Inflammatory macrophage treated with lipopolysaccharide for 4 hours (primary cell): ENCODE measurements around the gene PAX8.
A peak's percentile ranks its signal among the peaks of the same experiment; 100 is the strongest.

ENCODE experiments used
- DNase-seq: peaks from one replicate; pipeline ENCODE4 v3.0.0-alpha.2; 2020

PAX8 gene

GRCh38 chr2:113264713-113265403 lies 13.9 kb downstream of the PAX8 start:
- no peak for DNase-seq

GRCh38 chr2:113263546-113263945 lies 15.2 kb downstream of the PAX8 start:
- no peak for DNase-seq

- DNase-seq, result peak; percentile 45
Measured at GRCh38 chr2:113260991-113261390, 17.7 kb downstream of the PAX8 start.

GRCh38 chr2:113258471-113259147 lies 20.1 kb downstream of the PAX8 start:
- no peak for DNase-seq

GRCh38 chr2:113257516-113258264 lies 21.0 kb downstream of the PAX8 start:
- DNase-seq, result peak; percentile 61

- no peak for DNase-seq
Measured at GRCh38 chr2:113255140-113256070, 23.3 kb downstream of the PAX8 start.

GRCh38 chr2:113253453-113253852 lies 25.3 kb downstream of the PAX8 start:
- no peak for DNase-seq

GRCh38 chr2:113252047-113252590 lies 26.6 kb downstream of the PAX8 start:
- no peak for DNase-seq

- no peak for DNase-seq
Measured at GRCh38 chr2:113251118-113251517, 27.6 kb downstream of the PAX8 start.

- peak; percentile 70 for DNase-seq
Measured at GRCh38 chr2:113248997-113249770, 29.5 kb downstream of the PAX8 start.

- DNase-seq, result no peak
Measured at GRCh38 chr2:113246606-113247005, 32.1 kb downstream of the PAX8 start.

- no peak for DNase-seq
Measured at GRCh38 chr2:113245276-113245711, 33.4 kb downstream of the PAX8 start.

- DNase-seq, result no peak
Measured at GRCh38 chr2:113242327-113242726, 36.4 kb downstream of the PAX8 start.

- DNase-seq, result peak; percentile 98
Measured at GRCh38 chr2:113240915-113241911, 37.5 kb downstream of the PAX8 start.

- peak; percentile 54 for DNase-seq
Measured at GRCh38 chr2:113240150-113240914, 38.4 kb downstream of the PAX8 start.

GRCh38 chr2:113238871-113239839 lies 39.6 kb downstream of the PAX8 start:
- peak; percentile 84 for DNase-seq

- DNase-seq, result no peak
Measured at GRCh38 chr2:113237604-113238160, 41.0 kb downstream of the PAX8 start.
